HL-60/S4 (cell line): ENCODE data around the gene PLXNA4.

ENCODE experiments used
- in situ Hi-C: fragments of 300-500 bp; cut with MboI; formaldehyde crosslinking; loops from 2 replicates; pipeline ENCODE4 v1.14.3; 2022; ENCODE audit warnings: low sequenced_read_pairs

The PLXNA4 gene

GRCh38 chr7:132537456-132538145 is 38.7 kb downstream of the PLXNA4 start:
- in situ Hi-C loops, result no loop called here

- in situ Hi-C loops, result no loop called here
Measured at GRCh38 chr7:132536654-132537395, 39.4 kb downstream of the PLXNA4 start.

- in situ Hi-C loops, result no loop called here
Measured at GRCh38 chr7:132533916-132534315, 42.4 kb downstream of the PLXNA4 start.

- in situ Hi-C loops, result no loop called here
Measured at GRCh38 chr7:132532281-132532680, 44.0 kb downstream of the PLXNA4 start.

GRCh38 chr7:132531562-132531961 is 44.7 kb downstream of the PLXNA4 start:
- in situ Hi-C loops, result no loop called here

- in situ Hi-C loops, result no loop called here
Measured at GRCh38 chr7:132528695-132529094, 47.6 kb downstream of the PLXNA4 start.

- in situ Hi-C loops, result no loop called here
Measured at GRCh38 chr7:132527467-132528410, 48.5 kb downstream of the PLXNA4 start.

- in situ Hi-C loops, result no loop called here
Measured at GRCh38 chr7:132526111-132526740, 50.0 kb downstream of the PLXNA4 start.

- in situ Hi-C loops, result no loop called here
Measured at GRCh38 chr7:132521423-132521822, 54.8 kb downstream of the PLXNA4 start.

- in situ Hi-C loops, result no loop called here
Measured at GRCh38 chr7:132520591-132521280, 55.5 kb downstream of the PLXNA4 start.

GRCh38 chr7:132519936-132520335 is 56.3 kb downstream of the PLXNA4 start:
- in situ Hi-C loops, result no loop called here

GRCh38 chr7:132518839-132519173 is 57.5 kb downstream of the PLXNA4 start:
- in situ Hi-C loops, result no loop called here

- in situ Hi-C loops, result no loop called here
Measured at GRCh38 chr7:132518102-132518838, 58.0 kb downstream of the PLXNA4 start.

- in situ Hi-C loops, result no loop called here
Measured at GRCh38 chr7:132516042-132516840, 60.0 kb downstream of the PLXNA4 start.

GRCh38 chr7:132515181-132515580 is 61.1 kb downstream of the PLXNA4 start:
- in situ Hi-C loops, result no loop called here

- in situ Hi-C loops, result no loop called here
Measured at GRCh38 chr7:132514430-132514829, 61.8 kb downstream of the PLXNA4 start.

GRCh38 chr7:132511921-132512320 is 64.3 kb downstream of the PLXNA4 start:
- in situ Hi-C loops, result no loop called here

GRCh38 chr7:132511387-132511786 is 64.9 kb downstream of the PLXNA4 start:
- in situ Hi-C loops, result no loop called here

- in situ Hi-C loops, result no loop called here
Measured at GRCh38 chr7:132509643-132510042, 66.6 kb downstream of the PLXNA4 start.
